ENCODE measurements around the gene MLH1. TPM values are rescaled to one million over a fixed set of nuclear protein-coding genes. Genes with fewer than 3 reads are reported as not detected.

The MLH1 gene
- total and polyA plus RNA-seq, 11 donors: 26.0 to 58.4 (median 50.3) TPM

GRCh38 chr3:37092484-37092883 is 99.2 kb downstream of the MLH1 start:
- H3K27me3 ChIP-seq: no peaks in the 10 kb centered on the region
- H3K9me3 ChIP-seq: no peaks in the 10 kb centered on the region
- TF ChIP-seq POLR2A (IDR thresholded peaks at IDR 0.05): no peak
- TF ChIP-seq CTCF (IDR thresholded peaks at IDR 0.05): no peak
- ATAC-seq (peak in 3 of 4 donors; percentile 29 to 65 (median 58)), DNase-seq (no peak)
- intact Hi-C loops (cut with DNase I): loop anchor here in 4 of 10 donors (5.0 to 10.0 kb wide), 3 partner anchors 35 to 122 kb away; partner anchors contain the start of genes EPM2AIP1 (in 1 of the 4) and MLH1 (in 1 of the 4)
- 94 to 99% (median 98%) methylated on average over 3 of the region's 3 CpGs for WGBS, 4 donors
- peaks cover 0 to 81% (median 65%) of the 10 kb centered on the region in 9 donors for H3K36me3 ChIP-seq
- H3K4me3 ChIP-seq: no peak overlapping the region
- peak overlapping the region in 2 of 12 donors; percentile 21 to 24 for H3K27ac ChIP-seq
- H3K4me1 ChIP-seq: peaks cover 0 to 31% (median 14%) of the 10 kb centered on the region in 12 donors

GRCh38 chr3:37093481-37093880 is 100.2 kb downstream of the MLH1 start:
- 95 to 97% (median 96%) methylated on average over 2 of the region's 2 CpGs for WGBS, 4 donors
- H3K27me3 ChIP-seq: no peaks in the 10 kb centered on the region
- peaks cover 0 to 72% (median 55%) of the 10 kb centered on the region in 9 donors for H3K36me3 ChIP-seq
- intact Hi-C loops (cut with DNase I): loop anchor here in 4 of 10 donors (5.0 to 10.0 kb wide), 3 partner anchors 36 to 121 kb away; partner anchors contain the start of genes EPM2AIP1 (in 1 of the 4) and MLH1 (in 1 of the 4)
- DNase-seq (no peak), ATAC-seq (no peak)
- no peaks in the 10 kb centered on the region for H3K9me3 ChIP-seq
- H3K4me1 ChIP-seq: peaks cover 0 to 37% (median 19%) of the 10 kb centered on the region in 12 donors
- H3K27ac ChIP-seq: no peak overlapping the region
- H3K4me3 ChIP-seq: no peak overlapping the region
- TF ChIP-seq CTCF (IDR thresholded peaks at IDR 0.05) (no peak), POLR2A (IDR thresholded peaks at IDR 0.05) (no peak)

- DNase-seq (no peak), ATAC-seq (no peak)
- intact Hi-C loops (cut with DNase I): loop anchor here in 4 of 10 donors (5.0 to 10.0 kb wide), 3 partner anchors 37 to 120 kb away; partner anchors contain the start of genes EPM2AIP1 (in 1 of the 4) and MLH1 (in 1 of the 4)
- H3K4me3 ChIP-seq: no peak overlapping the region
- no peak for TF ChIP-seq CTCF (IDR thresholded peaks at IDR 0.05)
- no peak for TF ChIP-seq POLR2A (IDR thresholded peaks at IDR 0.05)
- no peak overlapping the region for H3K27ac ChIP-seq
- peaks cover 0 to 62% (median 45%) of the 10 kb centered on the region in 9 donors for H3K36me3 ChIP-seq
- 79 to 85% (median 81%) methylated on average over 3 of the region's 3 CpGs for WGBS, 4 donors
- H3K27me3 ChIP-seq: no peaks in the 10 kb centered on the region
- H3K4me1 ChIP-seq: peaks cover 0 to 37% (median 19%) of the 10 kb centered on the region in 12 donors
- no peaks in the 10 kb centered on the region for H3K9me3 ChIP-seq
These were observed 101.3 kb downstream of the MLH1 start for GRCh38 chr3:37094636-37095035.

GRCh38 chr3:37096288-37096687 is 103.0 kb downstream of the MLH1 start:
- Histone ChIP-seq H3K27ac (peak overlapping the region in 10 of 12 donors; percentile 27 to 64 (median 32)), H3K27me3 (no peaks in the 10 kb centered on the region), H3K9me3 (no peaks in the 10 kb centered on the region), H3K4me1 (peaks cover 0 to 37% (median 19%) of the 10 kb centered on the region in 12 donors), H3K36me3 (peaks cover 0 to 45% (median 28%) of the 10 kb centered on the region in 9 donors), H3K4me3 (no peak overlapping the region)
- TF ChIP-seq CTCF (IDR thresholded peaks at IDR 0.05): no peak
- 2 to 9% (median 5%) methylated on average over 1 of the region's 1 CpG for WGBS, 4 donors
- no peak for DNase-seq
- intact Hi-C loops (cut with DNase I): loop anchor here in 3 of 10 donors (10.0 kb wide), 2 partner anchors 101 to 119 kb away; partner anchors contain the start of genes EPM2AIP1 (in 1 of the 3) and MLH1 (in 1 of the 3)
- peak in 2 of 4 donors; percentile 30 to 54 for ATAC-seq

All from heart left ventricle (tissue), 16 donors.